DND-41 (cell line): ENCODE data around the gene KRT8.

Source experiments
- EZH2 ChIP-seq: IDR thresholded peaks from 3 replicates; pipeline ENCODE4 v1.6.1; 2012; ENCODE audit warnings: borderline replicate concordance, low read depth, mild to moderate bottlenecking, moderate library complexity, low read length, inconsistent platforms; ENCODE audit not compliant: severe bottlenecking
- TF ChIP-seq, protein P1 (sequence below): IDR thresholded peaks from 2 replicates; pipeline ENCODE4 v1.5.1; 2012; ENCODE audit warnings: borderline replicate concordance, low read length, moderate library complexity, mild to moderate bottlenecking; ENCODE audit not compliant: poor library complexity, severe bottlenecking; ENCODE audit errors: extremely low read depth

GRCh38 chr12:52949413-52950331 is 44.8 kb upstream of the KRT8 start:
- TF ChIP-seq, protein P1, sequence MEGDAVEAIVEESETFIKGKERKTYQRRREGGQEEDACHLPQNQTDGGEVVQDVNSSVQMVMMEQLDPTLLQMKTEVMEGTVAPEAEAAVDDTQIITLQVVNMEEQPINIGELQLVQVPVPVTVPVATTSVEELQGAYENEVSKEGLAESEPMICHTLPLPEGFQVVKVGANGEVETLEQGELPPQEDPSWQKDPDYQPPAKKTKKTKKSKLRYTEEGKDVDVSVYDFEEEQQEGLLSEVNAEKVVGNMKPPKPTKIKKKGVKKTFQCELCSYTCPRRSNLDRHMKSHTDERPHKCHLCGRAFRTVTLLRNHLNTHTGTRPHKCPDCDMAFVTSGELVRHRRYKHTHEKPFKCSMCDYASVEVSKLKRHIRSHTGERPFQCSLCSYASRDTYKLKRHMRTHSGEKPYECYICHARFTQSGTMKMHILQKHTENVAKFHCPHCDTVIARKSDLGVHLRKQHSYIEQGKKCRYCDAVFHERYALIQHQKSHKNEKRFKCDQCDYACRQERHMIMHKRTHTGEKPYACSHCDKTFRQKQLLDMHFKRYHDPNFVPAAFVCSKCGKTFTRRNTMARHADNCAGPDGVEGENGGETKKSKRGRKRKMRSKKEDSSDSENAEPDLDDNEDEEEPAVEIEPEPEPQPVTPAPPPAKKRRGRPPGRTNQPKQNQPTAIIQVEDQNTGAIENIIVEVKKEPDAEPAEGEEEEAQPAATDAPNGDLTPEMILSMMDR, result no peak
- no peak for TF ChIP-seq EZH2
